HG03558 (cell line): ENCODE measurements around the gene GSTM4.

Source experiments
- ATAC-seq: cut with Tn5 transposase; IDR thresholded peaks from one replicate; pipeline ENCODE4 v1.9.1; 2021; ENCODE audit warnings: moderate number of reproducible peaks; ENCODE audit not compliant: unreplicated experiment; ENCODE audit errors: extremely low read depth

Gene GSTM4

DNA sequence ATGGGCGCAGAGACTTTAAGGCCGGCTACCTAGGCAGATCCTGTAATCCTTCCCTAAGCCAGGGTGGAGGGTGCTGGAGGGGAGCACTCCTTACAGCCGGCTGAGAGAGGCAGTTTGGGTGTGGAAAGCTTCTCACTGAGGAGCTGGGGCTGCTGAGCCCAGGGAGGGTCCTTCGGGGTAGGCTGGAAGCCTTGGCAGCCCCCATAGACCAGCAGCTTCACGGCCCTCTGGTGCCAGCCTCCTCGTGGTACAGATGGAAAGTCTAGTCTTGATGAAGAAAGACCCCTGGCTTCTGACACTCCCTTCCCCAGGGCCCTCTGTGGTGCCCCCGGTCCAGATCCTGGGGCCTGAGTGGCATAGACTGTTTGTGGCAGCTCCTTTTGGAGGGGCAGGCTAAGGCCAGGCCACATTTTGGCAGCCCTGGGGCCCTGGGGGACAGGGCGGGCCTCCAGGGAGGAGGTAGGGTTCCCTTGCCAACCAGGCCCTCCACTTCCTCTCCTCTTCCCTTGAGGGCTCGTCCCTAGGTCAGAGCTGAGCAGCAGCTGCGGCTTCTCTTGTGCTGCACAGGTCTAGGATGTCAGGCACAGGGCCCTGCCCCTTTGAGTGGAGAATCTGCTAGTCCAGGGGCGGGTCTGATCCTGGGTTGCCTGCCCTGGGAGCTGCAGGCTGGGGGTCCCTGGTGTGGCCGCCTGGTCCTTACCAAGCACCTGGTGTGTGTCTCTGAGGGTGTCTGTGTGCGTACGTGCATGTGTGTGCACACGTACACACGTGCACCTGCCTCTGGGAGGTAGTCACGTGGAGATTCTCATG lies 31.5 kb upstream of the GSTM4 start:
- ATAC-seq = no peak

DNA sequence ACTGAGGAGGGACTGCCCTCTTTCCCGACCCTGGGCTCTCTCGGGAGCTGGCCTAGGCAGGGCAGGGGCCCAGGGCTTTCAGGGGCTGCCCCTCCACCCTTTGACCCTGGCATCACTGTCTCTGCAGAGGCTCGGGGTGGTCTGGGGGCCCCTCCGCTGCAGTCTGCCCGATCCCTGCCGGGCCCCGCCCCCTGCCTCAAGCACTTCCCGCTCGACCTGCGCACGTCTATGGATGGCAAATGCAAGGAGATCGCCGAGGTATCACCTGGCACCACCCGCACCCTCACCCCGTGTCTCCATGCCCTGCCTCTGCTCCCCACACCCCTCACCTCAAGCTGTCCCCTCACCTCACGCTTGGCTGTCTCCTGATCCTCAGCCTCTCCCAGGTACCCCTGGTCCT lies 30.7 kb upstream of the GSTM4 start:
- no peak for ATAC-seq

DNA sequence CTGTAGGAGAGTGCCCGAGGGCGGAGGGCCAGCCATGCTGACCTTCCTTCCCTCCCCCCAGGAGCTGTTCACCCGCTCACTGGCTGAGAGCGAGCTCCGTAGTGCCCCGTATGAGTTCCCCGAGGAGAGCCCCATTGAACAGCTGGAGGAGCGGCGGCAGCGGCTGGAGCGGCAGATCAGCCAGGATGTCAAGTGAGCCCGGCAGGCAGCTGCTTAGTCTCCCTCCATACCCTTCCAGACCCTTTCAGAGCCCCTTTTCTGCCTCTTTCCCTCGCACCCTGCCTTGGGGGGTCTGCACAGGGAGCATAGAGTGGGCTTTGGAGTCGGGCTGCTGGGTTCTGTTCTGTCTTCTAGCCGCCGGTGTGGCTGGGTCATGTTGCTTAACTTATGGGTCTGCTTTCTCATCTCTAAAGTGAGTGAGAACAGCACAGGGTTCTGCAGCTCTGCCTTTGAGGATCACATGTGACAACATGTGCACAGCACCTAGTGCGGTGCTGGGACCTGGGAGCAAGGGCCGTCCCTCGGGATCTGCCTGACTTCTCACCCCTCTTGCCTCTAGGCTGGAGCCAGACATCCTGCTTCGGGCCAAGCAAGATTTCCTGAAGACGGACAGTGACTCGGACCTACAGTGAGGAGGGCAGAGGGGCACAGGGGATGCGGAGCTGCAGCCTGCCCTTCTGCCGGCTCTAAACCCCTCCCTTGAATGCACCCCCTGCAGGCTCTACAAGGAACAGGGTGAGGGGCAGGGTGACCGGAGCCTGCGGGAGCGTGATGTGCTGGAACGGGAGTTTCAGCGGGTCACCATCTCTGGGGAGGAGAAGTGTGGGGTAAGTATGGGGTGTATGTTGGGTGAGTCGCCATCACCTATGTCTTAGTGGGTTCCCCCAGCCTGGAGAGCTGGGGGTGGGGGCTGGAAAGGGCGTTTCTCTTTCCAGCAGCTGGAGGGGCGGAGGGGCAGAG lies 30.0 kb upstream of the GSTM4 start:
- no peak for ATAC-seq

DNA sequence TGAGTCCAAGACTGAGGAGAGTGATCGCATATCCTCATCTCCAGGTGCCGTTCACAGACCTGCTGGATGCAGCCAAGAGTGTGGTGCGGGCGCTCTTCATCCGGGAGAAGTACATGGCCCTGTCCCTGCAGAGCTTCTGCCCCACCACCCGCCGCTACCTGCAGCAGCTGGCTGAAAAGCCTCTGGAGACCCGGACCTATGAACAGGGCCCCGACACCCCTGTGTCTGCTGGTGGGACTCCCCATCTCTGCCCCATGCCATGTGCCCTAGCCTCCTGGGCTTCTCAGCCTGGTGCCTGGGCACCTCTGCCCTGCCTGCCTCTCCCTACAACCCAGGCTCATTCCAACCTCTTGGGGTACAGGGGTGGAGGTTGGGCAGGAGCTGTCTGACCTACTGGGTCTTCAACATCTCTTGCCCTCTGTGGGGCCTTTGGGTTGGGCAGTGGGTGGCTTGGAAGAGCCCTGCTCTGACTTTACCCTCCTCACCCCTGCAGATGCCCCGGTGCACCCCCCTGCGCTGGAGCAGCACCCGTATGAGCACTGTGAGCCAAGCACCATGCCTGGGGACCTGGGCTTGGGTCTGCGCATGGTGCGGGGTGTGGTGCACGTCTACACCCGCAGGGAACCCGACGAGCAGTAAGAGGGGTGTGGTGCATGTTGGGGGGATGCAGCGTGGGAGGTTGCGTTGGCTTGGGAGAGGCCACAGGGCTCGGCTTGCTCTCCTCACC lies 29.1 kb upstream of the GSTM4 start:
- ATAC-seq = no peak

DNA sequence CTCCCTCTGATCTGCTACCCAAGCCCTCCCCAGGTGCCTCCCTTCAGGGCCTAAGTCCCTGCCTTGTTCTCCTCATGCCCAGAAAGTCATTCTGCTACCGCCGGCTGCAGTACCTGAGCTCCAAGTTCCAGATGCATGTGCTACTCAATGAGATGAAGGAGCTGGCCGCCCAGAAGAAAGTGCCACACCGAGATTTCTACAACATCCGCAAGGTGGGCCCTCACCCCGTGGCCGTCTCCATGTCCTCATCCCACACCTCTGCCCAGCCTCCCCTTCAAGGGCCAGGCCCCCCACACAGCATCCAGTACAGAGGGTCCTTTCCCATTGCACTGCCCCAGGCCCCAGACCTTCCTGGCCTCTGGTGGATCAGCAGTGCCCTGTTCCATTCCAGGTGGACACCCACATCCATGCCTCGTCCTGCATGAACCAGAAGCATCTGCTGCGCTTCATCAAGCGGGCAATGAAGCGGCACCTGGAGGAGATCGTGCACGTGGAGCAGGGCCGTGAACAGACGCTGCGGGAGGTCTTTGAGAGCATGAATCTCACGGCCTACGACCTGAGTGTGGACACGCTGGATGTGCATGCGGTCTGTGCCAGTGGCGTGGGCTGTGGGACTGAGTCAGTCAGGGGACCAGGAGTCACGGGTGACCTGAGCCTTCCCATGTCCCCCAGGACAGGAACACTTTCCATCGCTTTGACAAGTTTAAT lies 28.1 kb upstream of the GSTM4 start:
- no peak for ATAC-seq

DNA sequence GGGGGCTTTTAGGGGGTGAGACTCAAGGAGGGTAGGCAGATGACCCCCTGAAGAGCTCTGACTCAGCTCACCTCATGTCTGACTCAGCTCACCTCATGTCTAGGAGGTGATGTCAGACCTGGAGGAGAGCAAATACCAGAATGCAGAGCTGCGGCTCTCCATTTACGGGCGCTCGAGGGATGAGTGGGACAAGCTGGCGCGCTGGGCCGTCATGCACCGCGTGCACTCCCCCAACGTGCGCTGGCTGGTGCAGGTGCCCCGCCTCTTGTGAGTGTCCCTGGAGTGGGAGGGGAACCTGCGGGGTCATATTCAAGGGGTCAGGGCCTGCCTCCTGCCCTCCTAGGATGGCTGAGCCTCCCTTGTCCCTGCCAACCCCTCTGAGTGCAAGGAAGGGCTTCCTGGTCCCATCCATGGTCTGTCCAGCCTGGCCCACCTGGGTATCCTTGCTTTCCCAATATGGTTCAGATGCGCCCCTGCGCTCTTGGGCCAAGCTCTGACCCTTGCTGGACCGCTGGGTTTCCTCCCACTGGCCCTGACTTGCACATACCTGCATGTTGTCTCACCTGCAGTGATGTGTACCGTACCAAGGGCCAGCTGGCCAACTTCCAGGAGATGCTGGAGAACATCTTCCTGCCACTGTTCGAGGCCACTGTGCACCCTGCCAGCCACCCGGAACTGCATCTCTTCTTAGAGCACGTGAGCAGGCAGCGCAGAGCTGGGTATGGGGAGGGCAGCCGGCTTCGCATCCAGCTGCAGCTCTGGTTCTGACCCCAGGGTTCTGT lies 27.2 kb upstream of the GSTM4 start:
- ATAC-seq = no peak

DNA sequence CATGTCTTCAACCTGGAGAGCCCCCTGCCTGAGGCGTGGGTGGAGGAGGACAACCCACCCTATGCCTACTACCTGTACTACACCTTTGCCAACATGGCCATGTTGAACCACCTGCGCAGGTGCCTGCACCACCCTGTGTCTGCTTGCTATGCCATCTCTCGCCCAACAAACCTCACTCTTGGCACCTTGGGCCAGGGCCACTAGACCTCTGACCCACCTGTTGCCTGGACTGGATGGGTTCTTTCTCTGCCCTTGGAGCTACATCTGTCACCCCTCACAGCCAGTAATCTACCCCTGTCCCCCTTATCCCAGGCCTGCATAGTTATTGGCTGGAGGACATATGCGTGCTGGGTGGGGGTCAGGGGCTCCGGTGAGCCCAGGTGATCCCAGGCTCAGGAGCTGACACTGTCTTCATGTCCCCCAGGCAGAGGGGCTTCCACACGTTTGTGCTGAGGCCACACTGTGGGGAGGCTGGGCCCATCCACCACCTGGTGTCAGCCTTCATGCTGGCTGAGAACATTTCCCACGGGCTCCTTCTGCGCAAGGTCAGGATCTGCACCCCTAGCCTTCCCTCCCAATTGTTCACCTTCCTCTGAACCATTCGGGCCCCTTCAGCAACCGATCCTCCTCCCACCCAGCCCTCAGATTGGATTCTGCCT lies 26.4 kb upstream of the GSTM4 start:
- no peak for ATAC-seq

DNA sequence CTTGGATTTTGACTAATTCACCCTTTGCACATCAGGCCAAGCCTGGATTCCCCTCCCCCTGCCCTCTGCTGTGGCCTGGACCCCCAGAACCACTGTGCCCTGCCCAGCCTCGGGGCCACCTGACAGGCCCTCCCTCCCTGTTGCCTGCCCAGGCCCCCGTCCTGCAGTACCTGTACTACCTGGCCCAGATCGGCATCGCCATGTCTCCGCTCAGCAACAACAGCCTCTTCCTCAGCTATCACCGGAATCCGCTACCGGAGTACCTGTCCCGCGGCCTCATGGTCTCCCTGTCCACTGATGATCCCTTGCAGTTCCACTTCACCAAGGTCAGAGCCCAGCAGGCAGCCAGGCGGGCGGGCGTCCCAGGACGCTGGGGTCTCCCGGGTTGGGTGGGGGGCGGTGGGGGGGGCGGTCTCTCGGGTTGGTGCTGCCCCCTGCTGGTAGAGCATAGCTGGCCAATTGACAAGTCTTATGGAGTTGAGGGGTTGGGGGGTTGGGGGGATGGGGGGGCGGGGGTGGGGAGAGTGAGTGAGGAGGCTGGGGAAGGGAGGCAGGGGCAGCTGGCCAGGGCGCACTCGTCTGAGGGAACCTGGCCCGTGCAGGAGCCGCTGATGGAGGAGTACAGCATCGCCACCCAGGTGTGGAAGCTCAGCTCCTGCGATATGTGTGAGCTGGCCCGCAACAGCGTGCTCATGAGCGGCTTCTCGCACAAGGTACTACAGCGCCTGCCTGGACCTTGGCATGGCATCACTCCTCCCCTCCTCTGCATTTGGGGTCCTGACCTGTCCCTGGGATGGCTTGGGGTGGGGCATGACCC lies 25.6 kb upstream of the GSTM4 start:
- ATAC-seq = no peak

DNA sequence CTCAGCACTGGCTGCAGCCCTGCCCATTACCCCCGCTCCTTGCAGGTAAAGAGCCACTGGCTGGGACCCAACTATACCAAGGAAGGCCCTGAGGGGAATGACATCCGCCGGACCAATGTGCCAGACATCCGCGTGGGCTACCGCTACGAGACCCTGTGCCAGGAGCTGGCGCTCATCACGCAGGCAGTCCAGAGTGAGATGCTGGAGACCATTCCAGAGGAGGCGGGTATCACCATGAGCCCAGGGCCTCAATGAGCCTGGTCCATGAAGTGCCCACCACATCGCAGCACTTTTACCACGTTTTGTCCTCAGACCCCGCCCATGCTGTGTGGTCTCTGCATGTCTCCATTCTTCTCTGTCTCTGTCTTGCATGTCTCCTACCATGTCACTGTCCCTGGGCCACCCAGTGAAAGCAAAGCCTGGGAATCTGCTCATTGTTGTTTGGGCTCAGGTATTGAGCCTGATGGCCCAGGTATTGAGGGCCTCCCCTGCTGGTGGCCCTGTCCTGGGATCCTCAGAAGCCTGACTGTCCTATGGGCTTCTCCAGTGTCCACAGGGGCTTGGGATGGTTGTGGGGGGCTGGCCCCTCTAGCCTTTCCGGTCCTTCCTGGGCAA lies 24.9 kb upstream of the GSTM4 start:
- no peak for ATAC-seq

DNA sequence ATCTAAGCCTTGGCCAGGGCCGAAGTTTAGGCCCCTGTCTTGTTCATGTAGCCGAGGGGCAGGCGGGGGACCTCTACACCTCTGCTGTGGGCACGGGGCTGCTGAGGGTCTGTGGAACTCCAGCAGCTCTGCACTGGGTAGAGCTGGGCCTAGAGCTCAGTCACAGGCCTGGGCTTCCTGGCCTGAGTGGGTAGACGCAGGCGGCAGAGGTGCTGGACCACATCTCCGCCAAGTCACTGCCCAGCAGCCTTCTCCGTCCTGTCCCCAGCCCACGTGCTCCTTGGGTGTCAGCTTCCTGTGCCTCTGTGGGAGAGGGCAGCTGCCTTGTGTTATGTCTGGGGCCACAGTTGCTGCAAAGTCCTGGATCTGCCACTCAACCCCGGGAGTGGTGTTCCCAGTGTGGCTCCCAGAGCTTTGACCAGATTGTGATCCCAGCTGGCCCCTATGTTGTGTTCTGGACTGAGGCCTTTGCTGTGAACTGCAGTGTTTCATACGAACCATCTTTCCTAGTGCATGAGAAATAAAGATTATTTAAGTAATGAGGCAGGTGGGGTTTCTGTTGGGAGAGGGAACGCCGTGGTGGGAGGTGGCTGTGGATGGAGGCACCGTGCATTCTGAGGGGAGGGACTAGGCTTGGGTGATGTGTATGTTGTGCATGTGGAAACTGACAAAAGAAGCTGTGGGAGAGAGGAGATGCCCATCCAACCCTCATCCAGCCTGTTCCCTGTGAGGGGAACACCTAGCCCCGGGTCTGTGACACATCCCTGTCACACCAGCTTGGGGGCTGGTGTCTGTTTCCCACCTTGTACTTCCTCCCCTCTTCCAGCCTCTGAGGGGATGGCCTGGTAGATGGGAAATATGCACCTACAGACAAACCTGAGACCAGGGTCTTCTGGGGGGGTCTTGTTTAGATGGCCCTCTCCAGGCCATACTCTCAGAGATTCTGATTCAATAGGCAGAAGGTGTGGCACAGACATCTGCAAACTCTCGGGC lies 24.1 kb upstream of the GSTM4 start:
- ATAC-seq = no peak

DNA sequence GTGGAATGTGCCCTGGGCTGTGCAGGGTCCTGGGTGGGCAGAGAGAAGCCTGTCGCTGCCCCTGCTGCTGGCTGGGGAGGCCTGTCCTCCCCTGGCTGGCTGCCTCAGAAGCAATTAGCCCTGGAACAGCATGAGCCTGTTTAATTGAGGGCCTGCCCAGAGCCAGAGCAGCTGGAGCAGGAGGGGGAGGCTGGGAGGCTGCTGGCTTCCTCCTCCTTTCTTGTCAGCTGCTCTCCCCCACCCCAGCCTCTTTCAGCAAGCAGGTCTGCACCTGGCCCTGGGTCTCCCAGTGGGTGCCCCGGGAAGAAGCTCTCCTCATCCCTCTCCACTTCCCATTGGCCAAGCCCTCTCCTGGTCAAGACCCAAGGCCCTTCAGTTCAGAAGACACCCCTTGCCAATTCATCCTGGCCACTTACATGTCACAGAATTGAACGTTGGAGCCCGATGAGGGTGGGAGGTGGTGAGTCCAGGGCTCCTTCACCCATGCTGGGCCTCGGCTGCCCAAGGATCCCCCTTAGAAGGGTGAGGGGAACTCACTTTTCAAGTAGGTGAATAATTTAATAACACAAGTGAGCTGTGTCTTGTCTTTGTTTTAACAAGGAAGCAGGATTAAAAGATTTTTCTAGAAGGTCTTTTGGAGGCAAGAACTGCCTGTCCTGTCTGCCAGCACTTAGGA lies 23.1 kb upstream of the GSTM4 start:
- ATAC-seq = no peak

DNA sequence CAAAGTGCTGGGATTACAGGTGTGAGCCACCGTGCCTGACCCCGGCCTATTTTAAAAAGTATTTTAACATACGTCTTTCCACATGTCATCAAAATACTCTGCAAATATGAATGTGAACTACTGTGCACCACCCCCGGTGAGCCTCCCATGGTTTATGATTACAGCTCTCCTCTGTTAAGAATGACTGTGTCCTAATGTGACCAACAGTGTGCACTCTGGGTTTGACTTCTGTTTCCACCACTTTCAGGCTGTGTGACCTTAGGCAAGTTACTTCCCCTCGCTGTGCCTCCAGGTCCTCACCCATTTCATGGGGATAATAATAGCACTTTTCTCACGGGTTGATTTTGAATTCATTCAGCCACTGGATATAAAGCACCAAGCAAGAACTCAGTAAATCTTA lies 21.6 kb upstream of the GSTM4 start:
- ATAC-seq = no peak

DNA sequence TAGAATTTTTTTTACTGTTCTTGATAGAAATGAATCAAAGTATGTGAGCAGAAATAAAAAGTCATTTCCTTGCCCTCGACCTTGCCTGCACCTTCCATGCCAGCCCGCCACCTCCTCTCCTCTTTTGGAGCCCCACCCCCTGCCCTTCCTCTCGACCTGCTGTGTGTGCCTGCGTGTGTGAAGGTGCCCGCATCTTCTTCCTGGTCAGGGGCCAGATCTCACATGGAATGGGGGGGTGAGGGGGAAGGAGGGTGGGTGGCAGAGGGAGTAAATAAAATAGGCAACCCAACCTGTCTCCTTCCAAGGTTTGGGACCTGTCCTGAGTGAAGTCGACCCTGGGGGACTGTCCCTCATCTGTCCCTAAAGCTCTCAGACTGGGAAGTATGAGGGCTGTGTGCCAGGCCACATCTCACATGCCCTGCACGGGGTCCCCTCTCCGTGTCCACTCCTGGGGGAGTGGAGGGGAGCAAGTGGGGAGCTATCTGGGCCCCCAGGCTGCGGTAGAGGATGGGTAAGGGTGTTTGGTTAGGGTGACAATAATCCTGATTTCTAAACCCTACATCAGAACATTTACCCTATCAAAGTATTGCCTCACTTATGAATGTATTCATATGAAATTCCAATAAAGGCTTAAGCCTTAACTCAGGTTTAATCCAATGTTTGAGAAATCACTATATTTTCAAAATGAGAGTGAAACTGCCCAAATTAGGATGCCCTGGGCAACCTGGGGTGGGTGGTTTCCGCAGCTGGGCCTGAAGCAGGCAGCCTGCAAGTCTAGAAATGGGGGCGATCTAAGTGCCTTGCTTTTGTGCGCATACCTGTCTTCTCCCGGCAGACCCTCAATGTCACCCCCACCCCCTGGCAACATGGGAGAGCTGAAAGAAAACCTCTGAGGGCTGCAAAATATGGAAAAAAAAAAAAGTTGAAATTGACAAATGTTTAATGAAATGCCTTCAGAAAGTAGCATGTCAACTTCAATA lies 20.8 kb upstream of the GSTM4 start:
- no peak for ATAC-seq

DNA sequence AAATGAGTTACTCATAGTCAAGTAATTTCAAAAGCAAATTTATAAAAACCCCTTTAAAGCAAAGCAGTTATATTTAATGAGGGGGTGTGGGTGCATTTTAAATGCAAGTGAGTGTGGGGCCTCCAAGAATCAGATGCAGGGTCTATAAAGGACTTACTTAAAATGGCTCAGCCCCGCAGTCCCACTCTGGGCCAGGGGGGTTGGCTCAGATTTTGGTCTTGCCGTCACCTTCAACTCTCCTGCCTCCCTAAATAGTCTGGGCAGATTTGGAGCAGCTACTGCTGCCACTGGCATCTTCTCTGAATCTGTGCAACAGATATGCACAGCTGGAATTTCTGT lies 20.1 kb upstream of the GSTM4 start:
- ATAC-seq = no peak
